Putamen (tissue), 1 donor: Measurements from ENCODE around the gene FCRLB.
"Not testable (repeated sequence)": the region's sequence is repeated elsewhere in the genome, so short reads cannot be mapped to it uniquely, and the experiment has no call there.

Source experiments
- DNase-seq: peaks from one replicate; pipeline ENCODE4 v3.0.0-alpha.2; 2016; ENCODE audit warnings: low spot score

The FCRLB gene

GRCh38 chr1:161720956-161721737 lies at the start of gene FCRLB:
FCRLB (plus strand) TSS chr1:161721544; CDS start chr1:161722673, 1,129 bp downstream.
- no peak for DNase-seq

- not testable (repeated sequence) for DNase-seq
Measured at GRCh38 chr1:161673437-161673836, 47.9 kb upstream of the FCRLB start.

- DNase-seq = not testable (repeated sequence)
Measured at GRCh38 chr1:161674447-161674846, 46.9 kb upstream of the FCRLB start.

- not testable (repeated sequence) for DNase-seq
Measured at GRCh38 chr1:161674908-161675307, 46.4 kb upstream of the FCRLB start.

GRCh38 chr1:161676441-161676840 lies 44.9 kb upstream of the FCRLB start:
- DNase-seq = peak; percentile 28

GRCh38 chr1:161676958-161677689 lies 44.2 kb upstream of the FCRLB start:
- no peak for DNase-seq

- DNase-seq = no peak
Measured at GRCh38 chr1:161678500-161678899, 42.8 kb upstream of the FCRLB start.

GRCh38 chr1:161681879-161682278 lies 39.5 kb upstream of the FCRLB start:
- DNase-seq = no peak

GRCh38 chr1:161688946-161689345 lies 32.4 kb upstream of the FCRLB start:
- no peak for DNase-seq

- DNase-seq = no peak
Measured at GRCh38 chr1:161691846-161692245, 29.5 kb upstream of the FCRLB start.

GRCh38 chr1:161693020-161693712 lies 28.2 kb upstream of the FCRLB start:
- not testable (repeated sequence) for DNase-seq

- not testable (repeated sequence) for DNase-seq
Measured at GRCh38 chr1:161698302-161698701, 23.0 kb upstream of the FCRLB start.

- DNase-seq = no peak
Measured at GRCh38 chr1:161702250-161702649, 19.1 kb upstream of the FCRLB start.

GRCh38 chr1:161705537-161705936 lies 15.8 kb upstream of the FCRLB start:
- no peak for DNase-seq

- DNase-seq = no peak
Measured at GRCh38 chr1:161706113-161706481, 15.2 kb upstream of the FCRLB start.

- DNase-seq = peak; percentile 67
Measured at GRCh38 chr1:161706482-161707347, 14.6 kb upstream of the FCRLB start, which contains the start of gene FCRLA. FCRLA (plus strand) TSS chr1:161707229; CDS start chr1:161707265, 36 bp downstream.

GRCh38 chr1:161707503-161707902 lies 13.8 kb upstream of the FCRLB start:
- DNase-seq = no peak

GRCh38 chr1:161709373-161709772 lies 12.0 kb upstream of the FCRLB start:
- no peak for DNase-seq

- DNase-seq = no peak
Measured at GRCh38 chr1:161710560-161710959, 10.8 kb upstream of the FCRLB start.

GRCh38 chr1:161718559-161719324 lies 2.6 kb upstream of the FCRLB start:
- no peak for DNase-seq

GRCh38 chr1:161719325-161719611 lies 2.1 kb upstream of the FCRLB start:
- no peak for DNase-seq
